Osteoblast (primary cell): ENCODE data around the gene KLK15. TPM values are rescaled to one million over a fixed set of nuclear protein-coding genes. Genes with fewer than 3 reads are reported as not detected.

Experiments
- DNase-seq: peaks from one replicate; pipeline ENCODE4 v3.0.0; 2011; ENCODE audit warnings: low spot score, mixed read lengths; ENCODE audit not compliant: insufficient read length; ENCODE audit errors: missing footprints
- H2AFZ ChIP-seq: 2 replicates; pipeline ENCODE4 v1.6.0; 2011; ENCODE audit warnings: mild to moderate bottlenecking, low read length
- H3K27ac ChIP-seq: 2 replicates; pipeline ENCODE4 v1.5.1; 2011; ENCODE audit warnings: mild to moderate bottlenecking, low read depth, low read length, moderate library complexity
- H3K27me3 ChIP-seq: 2 replicates; pipeline ENCODE4 v1.6.0; 2012; ENCODE audit warnings: mild to moderate bottlenecking, control low read depth, inconsistent platforms, low read length, moderate library complexity; ENCODE audit not compliant: insufficient read depth
- H3K36me3 ChIP-seq: 2 replicates; pipeline ENCODE4 v1.5.1; 2011; ENCODE audit warnings: mild to moderate bottlenecking, low read length, control low read depth, moderate library complexity; ENCODE audit not compliant: insufficient read depth
- H3K4me1 ChIP-seq: 2 replicates; pipeline ENCODE4 v1.5.1; 2011; ENCODE audit warnings: mild to moderate bottlenecking, low read length, control low read depth, moderate library complexity; ENCODE audit not compliant: insufficient read depth
- H3K4me2 ChIP-seq: 2 replicates; pipeline ENCODE4 v1.6.0; 2011; ENCODE audit warnings: mild to moderate bottlenecking, low read length; ENCODE audit not compliant: insufficient read depth
- H3K4me3 ChIP-seq: fragments of 200-600 bp; sonication (generic); 3 replicates; pipeline ENCODE4 v1.5.1; 2012; ENCODE audit warnings: mild to moderate bottlenecking, low read length, inconsistent platforms; ENCODE audit not compliant: insufficient read depth
- H3K79me2 ChIP-seq: 2 replicates; pipeline ENCODE4 v1.6.0; 2012; ENCODE audit warnings: mild to moderate bottlenecking, low read length, control low read depth, inconsistent platforms; ENCODE audit not compliant: insufficient read depth
- H3K9me3 ChIP-seq: 2 replicates; pipeline ENCODE4 v1.5.1; 2011; ENCODE audit warnings: low read depth, low read length, control low read depth
- H4K20me1 ChIP-seq: 2 replicates; pipeline ENCODE4 v1.6.0; 2012; ENCODE audit warnings: mild to moderate bottlenecking, low read length, control low read depth; ENCODE audit not compliant: insufficient read depth
- CTCF ChIP-seq: IDR thresholded peaks from 2 replicates; pipeline ENCODE4 v1.5.1; 2011; ENCODE audit warnings: mild to moderate bottlenecking, low read depth, low read length, moderate library complexity; ENCODE audit errors: extremely low read depth
- total RNA-seq: library from RNA; depleted of rRNA; stranded (reverse); fragments of >200 nt; gene quantifications from 2 replicates; pipeline ENCODE4 v1.2.3, GENCODE V29; 2012

Gene KLK15
- total RNA-seq, 1 donor = not detected

DNA sequence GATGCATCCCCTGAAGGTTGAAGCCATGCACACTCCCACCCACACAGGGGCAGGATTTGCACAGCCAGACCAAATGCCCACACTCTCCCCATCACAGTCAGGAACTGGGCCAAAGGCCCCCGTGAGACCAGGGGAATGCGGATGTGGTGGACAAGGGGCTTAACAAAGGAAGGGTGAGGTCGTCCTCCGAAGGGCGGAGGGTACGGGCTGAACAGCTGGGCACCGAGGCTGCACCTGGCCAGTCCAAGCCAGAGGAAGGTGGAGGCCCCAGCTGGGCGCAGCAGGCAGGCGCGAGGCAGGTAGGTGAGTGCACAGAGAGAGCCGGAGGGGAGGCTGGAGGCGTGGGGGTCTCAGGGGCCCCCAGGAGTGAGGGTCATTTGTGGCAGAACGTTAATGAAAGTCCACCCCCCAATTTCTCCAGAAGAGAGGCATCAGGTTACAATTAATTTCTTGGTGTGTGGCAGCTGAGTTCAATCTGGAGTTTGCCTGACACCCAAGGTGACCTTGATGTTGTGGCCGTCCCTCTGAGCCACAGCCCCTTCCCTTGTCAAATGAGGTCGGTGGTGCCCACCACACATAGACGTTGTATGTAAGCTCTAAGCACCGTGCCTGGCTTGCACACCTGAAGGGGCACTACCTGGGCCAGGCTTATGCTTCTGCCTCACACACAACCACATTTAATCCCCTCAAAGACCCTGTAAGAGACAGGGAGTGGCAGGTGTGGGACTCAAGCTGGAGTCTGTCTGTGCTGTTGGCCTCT, 2.9 kb downstream of the KLK15 start:
- Histone ChIP-seq H3K4me2 (no peak overlapping the region), H4K20me1 (no peaks in the 10 kb centered on the region), H3K4me1 (peaks cover 2% of the 10 kb centered on the region), H3K79me2 (no peaks in the 10 kb centered on the region), H2AFZ (no peak overlapping the region), H3K9me3 (no peaks in the 10 kb centered on the region), H3K27me3 (peaks cover 4% of the 10 kb centered on the region), H3K36me3 (no peaks in the 10 kb centered on the region), H3K27ac (no peak overlapping the region), H3K4me3 (no peak overlapping the region)
- no peak for TF ChIP-seq CTCF
- no peak for DNase-seq

- no peaks in the 10 kb centered on the region for H3K4me1 ChIP-seq
- H4K20me1 ChIP-seq = no peaks in the 10 kb centered on the region
- TF ChIP-seq CTCF = no peak
- H3K36me3 ChIP-seq = no peaks in the 10 kb centered on the region
- no peaks in the 10 kb centered on the region for H3K27me3 ChIP-seq
- no peak overlapping the region for H3K4me2 ChIP-seq
- no peaks in the 10 kb centered on the region for H3K9me3 ChIP-seq
- H3K27ac ChIP-seq = no peak overlapping the region
- no peaks in the 10 kb centered on the region for H3K79me2 ChIP-seq
- no peak overlapping the region for H2AFZ ChIP-seq
- no peak overlapping the region for H3K4me3 ChIP-seq
- DNase-seq = no peak
Observed at GRCh38 chr19:50829801-50830200, 3.6 kb downstream of the KLK15 start.

- no peaks in the 10 kb centered on the region for H3K79me2 ChIP-seq
- H3K27ac ChIP-seq = no peak overlapping the region
- no peak for TF ChIP-seq CTCF
- H3K4me3 ChIP-seq = no peak overlapping the region
- no peak overlapping the region for H3K4me2 ChIP-seq
- no peak for DNase-seq
- no peaks in the 10 kb centered on the region for H3K27me3 ChIP-seq
- no peak overlapping the region for H2AFZ ChIP-seq
- H3K36me3 ChIP-seq = no peaks in the 10 kb centered on the region
- no peaks in the 10 kb centered on the region for H3K9me3 ChIP-seq
- no peaks in the 10 kb centered on the region for H4K20me1 ChIP-seq
- H3K4me1 ChIP-seq = no peaks in the 10 kb centered on the region
Observed at GRCh38 chr19:50827476-50827875, 5.9 kb downstream of the KLK15 start.

GRCh38 chr19:50826492-50827240, 6.7 kb downstream of the KLK15 start:
- Histone ChIP-seq H3K4me1 (no peaks in the 10 kb centered on the region), H3K4me3 (no peak overlapping the region), H3K36me3 (no peaks in the 10 kb centered on the region), H3K27ac (no peak overlapping the region), H3K4me2 (no peak overlapping the region), H3K9me3 (no peaks in the 10 kb centered on the region), H3K27me3 (peaks cover 6% of the 10 kb centered on the region), H2AFZ (no peak overlapping the region), H3K79me2 (no peaks in the 10 kb centered on the region), H4K20me1 (no peaks in the 10 kb centered on the region)
- peak; percentile 54 for DNase-seq
- no peak for TF ChIP-seq CTCF
